SW 1271 (cell line): ENCODE data around the gene LRCH4.

Experiments
- DNase-seq, 2 experiments: peaks; one replicate each; lab custom pipeline; 2025; lab: John Stamatoyannopoulos, UW

Gene LRCH4

GRCh38 chr7:100604976-100605911, 19.3 kb upstream of the LRCH4 start:
- DNase-seq: no peak

- DNase-seq: peak; percentile 39 to 58
Observed at GRCh38 chr7:100604028-100604975, 18.4 kb upstream of the LRCH4 start.

- DNase-seq: no peak
Observed at GRCh38 chr7:100603726-100604027, 17.7 kb upstream of the LRCH4 start.

- no peak for DNase-seq
Observed at GRCh38 chr7:100602889-100603725, 17.2 kb upstream of the LRCH4 start.

GRCh38 chr7:100600730-100601038, 14.8 kb upstream of the LRCH4 start:
- DNase-seq: no peak

GRCh38 chr7:100599911-100600729, 14.2 kb upstream of the LRCH4 start:
- no peak for DNase-seq

GRCh38 chr7:100598425-100598824, 12.5 kb upstream of the LRCH4 start:
- no peak for DNase-seq

- no peak for DNase-seq
Observed at GRCh38 chr7:100595188-100595587, 9.3 kb upstream of the LRCH4 start.

- no peak for DNase-seq
Observed at GRCh38 chr7:100591596-100591995, 5.7 kb upstream of the LRCH4 start.

GRCh38 chr7:100590077-100590737, 4.3 kb upstream of the LRCH4 start:
- DNase-seq: no peak

GRCh38 chr7:100589341-100589947, 3.5 kb upstream of the LRCH4 start:
- DNase-seq: no peak

- no peak for DNase-seq
Observed at GRCh38 chr7:100588438-100588837, 2.5 kb upstream of the LRCH4 start.

- DNase-seq: peak; percentile 99
Observed at GRCh38 chr7:100586266-100587025, 517 bp upstream of the LRCH4 start, which contains the start of gene FBXO24. Gene FBXO24, plus strand, starts transcription at chr7:100586328. Its CDS starts 298 bp downstream, at chr7:100586626.

- DNase-seq: no peak
Observed at GRCh38 chr7:100584683-100585510, 1.0 kb downstream of the LRCH4 start.

- no peak for DNase-seq
Observed at GRCh38 chr7:100584054-100584682, 1.8 kb downstream of the LRCH4 start.

GRCh38 chr7:100583132-100584053, 2.5 kb downstream of the LRCH4 start:
- DNase-seq: no peak

- DNase-seq: no peak
Observed at GRCh38 chr7:100582650-100583049, 3.3 kb downstream of the LRCH4 start.
